ENCODE measurements around the gene TMA16.
"Not testable (repeated sequence)": the region's sequence is repeated elsewhere in the genome, so short reads cannot be mapped to it uniquely, and the experiment has no call there.

The TMA16 gene

GRCh38 chr4:163494360-163495241 is at the start of gene TMA16:
TMA16 (plus strand) TSS chr4:163494690; CDS start chr4:163494802, 112 bp downstream.
- DNase-seq, result peak; percentile 96

GRCh38 chr4:163447023-163447422 is 47.5 kb upstream of the TMA16 start:
- not testable (repeated sequence) for DNase-seq

GRCh38 chr4:163447481-163447880 is 47.0 kb upstream of the TMA16 start:
- DNase-seq, result no peak

GRCh38 chr4:163448540-163449203 is 45.8 kb upstream of the TMA16 start:
- DNase-seq, result no peak

- no peak for DNase-seq
Observed at GRCh38 chr4:163462556-163462955, 31.9 kb upstream of the TMA16 start.

GRCh38 chr4:163467082-163467770 is 27.3 kb upstream of the TMA16 start:
- DNase-seq, result no peak

- DNase-seq, result no peak
Observed at GRCh38 chr4:163470391-163470790, 24.1 kb upstream of the TMA16 start.

- DNase-seq, result no peak
Observed at GRCh38 chr4:163473130-163473529, 21.4 kb upstream of the TMA16 start.

GRCh38 chr4:163473576-163473975 is 20.9 kb upstream of the TMA16 start, which contains the start of gene TKTL2:
TKTL2 (minus strand) TSS chr4:163473754; CDS start chr4:163473734, 20 bp downstream.
- no peak for DNase-seq

GRCh38 chr4:163474027-163474426 is 20.5 kb upstream of the TMA16 start:
- DNase-seq, result no peak

GRCh38 chr4:163476761-163477438 is 17.6 kb upstream of the TMA16 start:
- no peak for DNase-seq

- no peak for DNase-seq
Observed at GRCh38 chr4:163482190-163482589, 12.3 kb upstream of the TMA16 start.

GRCh38 chr4:163484906-163485305 is 9.6 kb upstream of the TMA16 start:
- DNase-seq, result peak; percentile 45

GRCh38 chr4:163485589-163485988 is 8.9 kb upstream of the TMA16 start:
- no peak for DNase-seq

GRCh38 chr4:163486321-163486720 is 8.2 kb upstream of the TMA16 start:
- no peak for DNase-seq

GRCh38 chr4:163489929-163490328 is 4.6 kb upstream of the TMA16 start:
- DNase-seq, result no peak

- no peak for DNase-seq
Observed at GRCh38 chr4:163492951-163493504, 1.5 kb upstream of the TMA16 start.

GRCh38 chr4:163493643-163494359 is 689 bp upstream of the TMA16 start:
- no peak for DNase-seq

- no peak for DNase-seq
Observed at GRCh38 chr4:163495900-163496299, 1.4 kb downstream of the TMA16 start.

- no peak for DNase-seq
Observed at GRCh38 chr4:163500586-163500985, 6.1 kb downstream of the TMA16 start.

- DNase-seq, result no peak
Observed at GRCh38 chr4:163505374-163505773, 10.9 kb downstream of the TMA16 start.

- no peak for DNase-seq
Observed at GRCh38 chr4:163515198-163515597, 20.7 kb downstream of the TMA16 start.

Data from COR-L47 (cell line).